C4-2B (cell line): Measurements from ENCODE around the gene PIP4P1.
A peak's percentile ranks its signal among the peaks of the same experiment; 100 is the strongest.
"Not testable (repeated sequence)": the region's sequence is repeated elsewhere in the genome, so short reads cannot be mapped to it uniquely, and the experiment has no call there.

Source experiments
- H3K27ac ChIP-seq: fragments of 450-650 bp; 2 replicates; pipeline ENCODE4 v1.5.1; 2017
- ZFX ChIP-seq: fragments of 450-650 bp; IDR thresholded peaks from 2 replicates; pipeline ENCODE4 v1.6.1; 2017
- TF ChIP-seq, protein P1 (sequence below): fragments of 450-650 bp; conservative IDR thresholded peaks from 2 replicates; pipeline ENCODE4 v1.5.1; 2017; ENCODE audit warnings: mild to moderate bottlenecking

The PIP4P1 gene

GRCh38 chr14:20461225-20462141 is at the start of gene PIP4P1:
PIP4P1 (minus strand) TSS chr14:20461434; CDS start chr14:20461325, 109 bp downstream.
- TF ChIP-seq, protein P1, sequence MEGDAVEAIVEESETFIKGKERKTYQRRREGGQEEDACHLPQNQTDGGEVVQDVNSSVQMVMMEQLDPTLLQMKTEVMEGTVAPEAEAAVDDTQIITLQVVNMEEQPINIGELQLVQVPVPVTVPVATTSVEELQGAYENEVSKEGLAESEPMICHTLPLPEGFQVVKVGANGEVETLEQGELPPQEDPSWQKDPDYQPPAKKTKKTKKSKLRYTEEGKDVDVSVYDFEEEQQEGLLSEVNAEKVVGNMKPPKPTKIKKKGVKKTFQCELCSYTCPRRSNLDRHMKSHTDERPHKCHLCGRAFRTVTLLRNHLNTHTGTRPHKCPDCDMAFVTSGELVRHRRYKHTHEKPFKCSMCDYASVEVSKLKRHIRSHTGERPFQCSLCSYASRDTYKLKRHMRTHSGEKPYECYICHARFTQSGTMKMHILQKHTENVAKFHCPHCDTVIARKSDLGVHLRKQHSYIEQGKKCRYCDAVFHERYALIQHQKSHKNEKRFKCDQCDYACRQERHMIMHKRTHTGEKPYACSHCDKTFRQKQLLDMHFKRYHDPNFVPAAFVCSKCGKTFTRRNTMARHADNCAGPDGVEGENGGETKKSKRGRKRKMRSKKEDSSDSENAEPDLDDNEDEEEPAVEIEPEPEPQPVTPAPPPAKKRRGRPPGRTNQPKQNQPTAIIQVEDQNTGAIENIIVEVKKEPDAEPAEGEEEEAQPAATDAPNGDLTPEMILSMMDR = no peak
- TF ChIP-seq ZFX = peak; percentile 24; the same call in 1 of the 2 replicates
- H3K27ac ChIP-seq = peak within 1 kb of the TSS; percentile 87

DNA sequence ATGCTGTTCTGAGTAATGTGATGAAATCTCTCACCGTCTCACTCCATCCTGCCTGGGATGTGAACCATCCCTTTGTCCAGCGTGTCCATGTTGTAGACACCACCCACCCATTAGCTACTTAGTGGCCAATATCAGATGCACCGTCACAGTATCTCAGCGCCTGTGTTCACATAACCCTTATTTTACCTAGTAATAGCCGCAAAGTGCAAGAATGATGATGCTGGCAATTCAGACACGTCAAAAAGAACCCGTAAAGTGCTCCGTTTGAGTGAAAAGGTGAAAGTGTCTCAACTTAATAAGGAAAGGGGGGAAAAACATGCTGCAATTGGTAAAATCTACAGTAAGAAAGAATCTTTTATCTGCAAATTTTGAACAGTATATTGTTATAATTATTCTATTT is 47.1 kb upstream of the PIP4P1 start:
- no peak for TF ChIP-seq ZFX
- TF ChIP-seq, protein P1 = no peak
- no peak overlapping the region for H3K27ac ChIP-seq

DNA sequence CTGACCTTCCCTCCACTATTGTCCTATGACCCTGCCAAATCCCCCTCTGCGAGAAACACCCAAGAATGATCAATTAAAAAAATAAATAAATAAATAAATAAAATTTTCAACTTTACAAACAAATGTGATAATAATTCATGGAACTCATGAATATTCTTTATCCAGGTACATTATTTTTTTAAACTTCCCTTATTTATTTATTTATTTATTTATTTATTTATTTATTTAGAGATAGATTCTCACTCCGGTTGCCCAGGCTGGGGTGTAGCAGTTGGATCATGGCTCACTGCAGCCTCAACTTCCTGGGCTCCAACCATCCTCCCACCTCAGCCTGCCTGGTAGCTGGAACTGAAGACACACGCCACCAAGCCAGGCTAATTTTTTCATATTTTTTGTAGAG is 46.3 kb upstream of the PIP4P1 start:
- H3K27ac ChIP-seq = not testable (repeated sequence)

GRCh38 chr14:20506752-20507151 is 45.5 kb upstream of the PIP4P1 start:
- not testable (repeated sequence) for H3K27ac ChIP-seq

DNA sequence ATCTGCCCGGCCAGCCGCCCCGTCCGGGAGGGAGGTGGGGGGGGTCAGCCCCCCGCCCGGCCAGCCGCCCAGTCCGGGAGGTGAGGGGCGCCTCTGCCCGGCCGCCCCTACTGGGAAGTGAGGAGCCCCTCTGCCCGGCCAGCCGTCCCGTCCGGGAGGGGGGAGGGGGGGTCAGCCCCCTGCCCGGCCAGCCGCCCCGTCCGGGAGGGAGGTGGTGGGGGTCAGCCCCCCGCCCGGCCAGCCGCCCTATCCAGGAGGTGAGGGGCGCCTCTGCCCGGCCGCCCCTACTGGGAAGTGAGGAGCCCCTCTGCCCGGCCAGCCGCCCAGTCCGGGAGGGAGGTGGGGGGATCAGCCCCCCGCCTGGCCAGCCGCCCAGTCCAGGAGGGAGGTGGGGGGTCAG is 45.0 kb upstream of the PIP4P1 start:
- H3K27ac ChIP-seq = not testable (repeated sequence)

GRCh38 chr14:20503898-20504297 is 42.7 kb upstream of the PIP4P1 start:
- no peak for TF ChIP-seq ZFX
- TF ChIP-seq, protein P1 = no peak

DNA sequence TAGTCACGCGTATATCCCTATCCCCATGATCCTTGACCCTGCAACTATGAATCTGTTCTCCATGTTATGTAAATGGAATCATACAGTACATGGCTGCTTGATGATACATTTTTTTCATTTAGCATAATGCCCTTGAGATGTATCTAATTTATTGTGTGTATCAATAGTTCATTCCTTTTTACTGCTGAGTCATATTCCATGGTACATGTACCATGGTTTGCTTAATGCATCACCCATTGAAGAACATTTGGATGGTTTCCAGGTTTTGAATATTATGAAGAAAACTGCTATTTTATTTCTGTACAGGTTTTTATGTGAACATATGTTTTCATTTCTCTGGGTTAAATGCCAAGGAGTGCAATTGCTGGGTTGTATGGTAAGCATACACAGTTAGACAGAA is 40.1 kb upstream of the PIP4P1 start:
- TF ChIP-seq ZFX = no peak
- TF ChIP-seq, protein P1 = no peak
- H3K27ac ChIP-seq = no peak overlapping the region

More at GRCh38 chr14:20503898-20504297, 42.7 kb upstream of the PIP4P1 start:
- H3K27ac ChIP-seq = no peak overlapping the region

DNA sequence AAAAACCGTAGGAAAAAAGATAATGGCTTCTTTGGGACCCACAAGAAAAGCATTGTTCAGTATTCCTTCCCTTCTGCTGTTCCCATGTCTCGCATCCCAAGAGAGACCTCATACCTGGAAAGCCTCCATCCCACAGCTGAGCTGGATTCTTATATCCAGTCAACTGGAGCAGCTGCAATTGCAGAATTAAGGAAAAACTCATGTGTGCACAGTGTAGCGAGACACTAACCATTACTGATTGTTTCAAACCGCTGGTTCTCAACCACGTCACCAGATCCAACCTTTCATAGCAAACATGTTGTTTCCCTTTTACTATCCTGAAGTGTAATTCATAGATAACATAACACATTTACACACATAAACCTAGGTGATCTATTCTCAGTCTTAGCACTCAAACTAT is 38.6 kb upstream of the PIP4P1 start:
- no peak for TF ChIP-seq ZFX
- TF ChIP-seq, protein P1 = no peak
- H3K27ac ChIP-seq = no peak overlapping the region

DNA sequence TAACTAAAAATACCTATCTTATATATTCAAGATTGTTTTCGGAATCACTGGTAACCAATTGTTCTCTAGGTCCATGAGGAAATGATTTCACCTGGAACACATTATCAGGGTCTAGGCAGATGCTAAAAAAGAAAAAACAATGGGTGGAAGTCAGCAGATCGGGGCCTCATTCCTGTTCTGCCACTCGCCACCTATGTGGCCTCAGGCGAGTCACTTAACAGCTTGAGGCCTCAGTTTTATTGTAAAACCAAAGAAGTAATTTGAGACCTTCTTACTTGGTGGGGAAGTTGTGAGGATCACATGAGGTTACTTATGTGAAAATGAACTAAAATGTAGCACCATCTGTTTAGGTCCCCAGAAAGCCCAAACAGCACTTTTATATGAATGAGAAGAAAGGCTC is 37.9 kb upstream of the PIP4P1 start:
- TF ChIP-seq ZFX = no peak
- TF ChIP-seq, protein P1 = no peak
- no peak overlapping the region for H3K27ac ChIP-seq
